Measurements from ENCODE around the gene CFD.

Gene CFD

DNA sequence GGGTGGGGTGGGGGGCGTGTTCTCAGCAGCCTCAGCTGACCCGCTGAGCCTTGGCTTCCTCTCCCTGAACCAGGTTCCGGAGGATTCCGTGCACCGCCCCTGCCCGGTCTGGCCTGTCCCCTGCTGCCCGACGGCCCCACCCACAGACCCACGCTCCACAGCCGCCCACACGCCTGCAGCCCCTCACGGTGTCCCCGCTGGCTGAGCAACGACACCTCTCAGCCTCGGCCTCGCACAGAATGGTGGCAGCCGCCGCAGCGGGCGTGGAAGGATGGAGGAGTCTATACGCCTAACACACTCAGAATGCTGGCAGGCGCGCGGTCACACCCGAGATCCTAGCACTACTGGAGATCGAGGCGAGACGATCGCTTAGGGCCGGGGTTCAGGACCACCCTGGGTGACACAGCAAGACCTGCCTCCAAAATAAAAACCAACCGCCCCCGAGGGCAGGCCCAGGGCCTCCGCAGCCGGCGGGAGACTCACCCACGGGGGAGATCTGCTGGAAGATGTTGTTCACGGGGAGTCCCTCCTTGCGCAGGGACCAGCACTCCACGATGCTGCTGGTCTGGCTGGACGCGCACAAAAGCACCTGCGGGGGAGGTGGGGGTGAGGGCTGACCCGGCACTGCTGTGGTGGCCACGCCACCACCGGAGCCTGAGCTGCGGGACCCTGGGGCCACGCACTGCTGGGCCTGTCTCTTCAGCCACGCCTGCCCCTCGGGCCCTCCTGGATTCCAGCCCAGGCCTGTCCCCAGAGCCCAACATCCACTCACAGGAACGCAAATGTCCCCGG is 25.2 kb downstream of the CFD start:
- H3K4me3 ChIP-seq (replicated peaks; ENCODE audit: insufficient read depth, low read length), result no peak overlapping the region
- no peaks in the 10 kb centered on the region for H3K27me3 ChIP-seq (ENCODE audit: insufficient read depth, poor library complexity, severe bottlenecking)
- H3K27ac ChIP-seq (replicated peaks), result no peak overlapping the region
- DNase-seq (ENCODE audit: low read depth in 1 of 2, low spot score in 1 of 2), result no peak
- TF ChIP-seq REST (IDR thresholded peaks at IDR 0.05; ENCODE audit: insufficient replicate concordance, low read depth) (no peak), GABPA (IDR thresholded peaks at IDR 0.05; ENCODE audit: low read depth) (no peak), POLR2AphosphoS5 (IDR thresholded peaks at IDR 0.05; ENCODE audit: low read depth) (no peak), CTCF (IDR thresholded peaks at IDR 0.05; ENCODE audit: insufficient read depth, low read length) (no peak), SPI1 (IDR thresholded peaks at IDR 0.05; ENCODE audit: borderline replicate concordance, low read depth) (no peak)

- no peaks in the 10 kb centered on the region for H3K27me3 ChIP-seq (ENCODE audit: insufficient read depth, poor library complexity, severe bottlenecking)
- no peak overlapping the region for H3K4me3 ChIP-seq (replicated peaks; ENCODE audit: insufficient read depth, low read length)
- no peak for TF ChIP-seq GABPA (IDR thresholded peaks at IDR 0.05; ENCODE audit: low read depth)
- no peak for TF ChIP-seq POLR2AphosphoS5 (IDR thresholded peaks at IDR 0.05; ENCODE audit: low read depth)
- no peak for TF ChIP-seq SPI1 (IDR thresholded peaks at IDR 0.05; ENCODE audit: borderline replicate concordance, low read depth)
- TF ChIP-seq CTCF (IDR thresholded peaks at IDR 0.05; ENCODE audit: insufficient read depth, low read length), result no peak
- no peak for TF ChIP-seq REST (IDR thresholded peaks at IDR 0.05; ENCODE audit: insufficient replicate concordance, low read depth)
- no peak overlapping the region for H3K27ac ChIP-seq (replicated peaks)
- no peak for DNase-seq (ENCODE audit: low read depth in 1 of 2, low spot score in 1 of 2)
Measured at GRCh38 chr19:885536-886224, 26.2 kb downstream of the CFD start.

DNA sequence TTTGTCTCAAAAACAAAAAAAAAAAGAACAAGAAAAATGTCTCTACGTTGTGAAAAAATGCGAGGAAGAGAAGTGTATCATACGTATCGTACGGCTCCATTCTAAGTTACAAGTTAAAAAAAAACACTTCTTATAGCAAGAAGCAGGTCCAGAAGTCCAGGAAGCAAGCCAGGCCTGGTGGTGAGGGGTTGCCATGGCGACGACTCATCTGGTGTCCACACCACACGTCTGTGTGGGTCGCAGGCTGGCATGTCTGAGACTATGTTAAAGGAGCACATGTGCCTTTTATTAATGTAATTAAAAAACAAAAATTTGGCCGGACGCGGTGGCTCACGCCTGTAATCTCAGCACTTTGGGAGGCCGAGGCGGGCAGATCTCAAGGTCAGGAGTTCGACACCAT is 27.6 kb downstream of the CFD start:
- Histone ChIP-seq H3K4me3 (replicated peaks; ENCODE audit: insufficient read depth, low read length) (no peak overlapping the region), H3K27me3 (ENCODE audit: insufficient read depth, poor library complexity, severe bottlenecking) (no peaks in the 10 kb centered on the region), H3K27ac (replicated peaks) (no peak overlapping the region)
- no peak for DNase-seq (ENCODE audit: low read depth in 1 of 2, low spot score in 1 of 2)
- TF ChIP-seq CTCF (IDR thresholded peaks at IDR 0.05; ENCODE audit: insufficient read depth, low read length), result no peak
- no peak for TF ChIP-seq REST (IDR thresholded peaks at IDR 0.05; ENCODE audit: insufficient replicate concordance, low read depth)
- no peak for TF ChIP-seq SPI1 (IDR thresholded peaks at IDR 0.05; ENCODE audit: borderline replicate concordance, low read depth)
